ENCODE data around the gene PDZD4. TPM values are rescaled to one million over a fixed set of nuclear protein-coding genes. Genes with fewer than 3 reads are reported as not detected.

Gene PDZD4
- total and polyA plus RNA-seq, 2 donors from 2014 or later: 4.7 to 7.0 TPM

DNA sequence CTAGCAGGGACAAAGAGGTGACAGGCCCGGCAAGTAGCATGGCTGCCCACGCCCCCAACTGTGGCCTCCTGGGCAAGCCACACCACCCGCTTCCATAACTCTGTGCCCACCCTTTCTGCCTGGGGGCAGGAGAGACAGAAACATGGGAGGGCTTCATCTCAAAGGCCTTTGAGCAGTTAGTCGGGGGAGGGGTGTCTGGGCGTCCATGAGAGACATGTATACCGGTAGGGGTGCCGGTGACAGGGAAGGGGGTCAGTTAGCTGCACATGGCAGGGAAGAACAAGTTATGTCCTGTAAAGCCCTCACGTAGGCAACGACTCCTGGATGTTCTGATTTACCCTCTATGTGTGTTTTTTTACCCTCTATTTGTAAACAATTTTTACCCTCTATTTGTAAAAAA is 9.3 kb downstream of the PDZD4 start:
- Histone ChIP-seq H3K9me3 (ENCODE audit: control insufficient read depth in 2 of 3, insufficient read depth in 1 of 3, low read length in 3 of 3) (no peaks in the 10 kb centered on the region), H3K27me3 (ENCODE audit: control insufficient read depth, insufficient read depth, low read length) (no peaks in the 10 kb centered on the region), H3K27ac (ENCODE audit: low read depth in 2 of 2, low read length in 2 of 2) (no peak overlapping the region), H3K4me3 (ENCODE audit: low read length in 3 of 3) (no peak overlapping the region), H3K36me3 (ENCODE audit: control insufficient read depth in 2 of 3, insufficient read depth in 3 of 3, low read length in 3 of 3) (no peaks in the 10 kb centered on the region), H3K4me1 (ENCODE audit: control insufficient read depth in 2 of 3, insufficient read depth in 2 of 3, low read depth in 1 of 3, low read length in 3 of 3) (no peaks in the 10 kb centered on the region), H3K9ac (ENCODE audit: low read length in 3 of 3) (no peak overlapping the region)
- FAIRE-seq: no peak
- intact Hi-C loops (cut with DNase I): no loop called here
- DNase-seq: no peak
- TF ChIP-seq, protein P1, sequence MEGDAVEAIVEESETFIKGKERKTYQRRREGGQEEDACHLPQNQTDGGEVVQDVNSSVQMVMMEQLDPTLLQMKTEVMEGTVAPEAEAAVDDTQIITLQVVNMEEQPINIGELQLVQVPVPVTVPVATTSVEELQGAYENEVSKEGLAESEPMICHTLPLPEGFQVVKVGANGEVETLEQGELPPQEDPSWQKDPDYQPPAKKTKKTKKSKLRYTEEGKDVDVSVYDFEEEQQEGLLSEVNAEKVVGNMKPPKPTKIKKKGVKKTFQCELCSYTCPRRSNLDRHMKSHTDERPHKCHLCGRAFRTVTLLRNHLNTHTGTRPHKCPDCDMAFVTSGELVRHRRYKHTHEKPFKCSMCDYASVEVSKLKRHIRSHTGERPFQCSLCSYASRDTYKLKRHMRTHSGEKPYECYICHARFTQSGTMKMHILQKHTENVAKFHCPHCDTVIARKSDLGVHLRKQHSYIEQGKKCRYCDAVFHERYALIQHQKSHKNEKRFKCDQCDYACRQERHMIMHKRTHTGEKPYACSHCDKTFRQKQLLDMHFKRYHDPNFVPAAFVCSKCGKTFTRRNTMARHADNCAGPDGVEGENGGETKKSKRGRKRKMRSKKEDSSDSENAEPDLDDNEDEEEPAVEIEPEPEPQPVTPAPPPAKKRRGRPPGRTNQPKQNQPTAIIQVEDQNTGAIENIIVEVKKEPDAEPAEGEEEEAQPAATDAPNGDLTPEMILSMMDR (IDR thresholded peaks at IDR 0.05; ENCODE audit: borderline replicate concordance, extremely low read depth, insufficient read depth): no peak

DNA sequence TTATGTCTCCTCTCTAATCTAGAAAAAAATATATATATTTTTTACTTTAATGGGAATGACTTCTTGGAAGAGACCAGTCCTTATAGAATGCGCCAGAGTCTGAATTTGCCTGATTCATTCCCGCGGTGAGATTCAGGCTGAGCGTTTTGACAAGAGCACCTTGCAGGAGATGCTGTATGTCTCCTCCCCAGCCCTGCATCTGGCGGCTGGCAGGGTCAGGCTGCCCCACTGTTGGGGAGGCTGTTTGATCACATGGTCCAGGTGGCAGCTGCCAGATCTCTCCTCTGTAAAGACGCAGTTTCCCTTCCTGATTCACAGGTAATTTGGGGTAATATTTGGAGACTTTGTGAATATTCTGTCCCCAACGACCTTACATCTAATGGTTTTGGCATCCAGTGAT is 9.7 kb downstream of the PDZD4 start:
- Histone ChIP-seq H3K4me3 (ENCODE audit: low read length in 3 of 3) (no peak overlapping the region), H3K4me1 (ENCODE audit: control insufficient read depth in 2 of 3, insufficient read depth in 2 of 3, low read depth in 1 of 3, low read length in 3 of 3) (no peaks in the 10 kb centered on the region), H3K36me3 (ENCODE audit: control insufficient read depth in 2 of 3, insufficient read depth in 3 of 3, low read length in 3 of 3) (no peaks in the 10 kb centered on the region), H3K9ac (ENCODE audit: low read length in 3 of 3) (no peak overlapping the region), H3K27me3 (ENCODE audit: control insufficient read depth, insufficient read depth, low read length) (no peaks in the 10 kb centered on the region), H3K9me3 (ENCODE audit: control insufficient read depth in 2 of 3, insufficient read depth in 1 of 3, low read length in 3 of 3) (no peaks in the 10 kb centered on the region), H3K27ac (ENCODE audit: low read depth in 2 of 2, low read length in 2 of 2) (no peak overlapping the region)
- no peak for FAIRE-seq
- no peak for DNase-seq
- TF ChIP-seq, protein P1 (IDR thresholded peaks at IDR 0.05; ENCODE audit: borderline replicate concordance, extremely low read depth, insufficient read depth): no peak
- intact Hi-C loops (cut with DNase I): no loop called here

DNA sequence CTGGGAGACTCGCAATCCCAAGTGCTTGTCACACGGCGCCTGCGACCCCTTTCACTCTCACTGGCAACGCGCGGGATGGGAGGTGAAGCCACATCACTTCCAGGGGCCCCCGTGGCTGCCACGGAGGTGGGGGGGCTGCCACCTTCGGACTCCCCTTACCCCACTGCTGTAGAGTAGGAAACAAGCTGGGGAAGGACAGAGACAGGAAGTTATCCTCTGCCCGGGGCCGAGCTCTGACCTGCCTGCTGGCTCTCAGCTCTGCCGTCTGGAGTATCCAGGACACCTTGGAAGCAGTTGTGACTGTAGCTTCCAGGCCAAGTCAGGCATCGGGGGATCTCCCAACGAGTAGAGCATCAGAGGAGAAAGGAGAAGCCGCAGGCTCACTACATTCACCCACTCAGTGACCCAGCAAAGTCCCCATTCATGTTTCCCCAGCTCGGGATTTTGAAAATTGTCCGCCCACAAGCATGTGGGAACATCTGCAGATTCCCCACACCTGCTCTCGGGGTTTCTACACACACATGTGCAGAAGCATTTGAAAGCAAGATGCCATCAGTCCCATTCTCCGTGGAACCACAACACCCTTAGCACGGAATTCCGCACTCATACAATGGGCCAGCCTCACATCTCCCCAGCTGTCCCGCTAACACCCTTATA is 10.8 kb downstream of the PDZD4 start:
- no peaks in the 10 kb centered on the region for H3K4me1 ChIP-seq (ENCODE audit: control insufficient read depth in 2 of 3, insufficient read depth in 2 of 3, low read depth in 1 of 3, low read length in 3 of 3)
- intact Hi-C loops (cut with DNase I): no loop called here
- no peaks in the 10 kb centered on the region for H3K36me3 ChIP-seq (ENCODE audit: control insufficient read depth in 2 of 3, insufficient read depth in 3 of 3, low read length in 3 of 3)
- no peak for DNase-seq
- no peak overlapping the region for H3K27ac ChIP-seq (ENCODE audit: low read depth in 2 of 2, low read length in 2 of 2)
- TF ChIP-seq, protein P1 (IDR thresholded peaks at IDR 0.05; ENCODE audit: borderline replicate concordance, extremely low read depth, insufficient read depth): no peak
- no peak for FAIRE-seq
- no peaks in the 10 kb centered on the region for H3K27me3 ChIP-seq (ENCODE audit: control insufficient read depth, insufficient read depth, low read length)
- no peak overlapping the region for H3K9ac ChIP-seq (ENCODE audit: low read length in 3 of 3)
- H3K9me3 ChIP-seq (ENCODE audit: control insufficient read depth in 2 of 3, insufficient read depth in 1 of 3, low read length in 3 of 3): no peaks in the 10 kb centered on the region
- peak overlapping the region in 1 of 3 donors; percentile 3 for H3K4me3 ChIP-seq (ENCODE audit: low read length in 3 of 3)
